ENCODE measurements around the gene HTR3C. TPM values are rescaled to one million over a fixed set of nuclear protein-coding genes. Genes with fewer than 3 reads are reported as not detected.

Gene HTR3C
- total RNA-seq, 2 donors from 2014 or later = not detected

GRCh38 chr3:184040010-184040409 is 12.8 kb upstream of the HTR3C start:
- DNase-seq (ENCODE audit: low spot score) (no peak), ATAC-seq (ENCODE audit: insufficient number of reproducible peaks, low FRiP score, low read depth) (no peak)
- TF ChIP-seq, protein P1, sequence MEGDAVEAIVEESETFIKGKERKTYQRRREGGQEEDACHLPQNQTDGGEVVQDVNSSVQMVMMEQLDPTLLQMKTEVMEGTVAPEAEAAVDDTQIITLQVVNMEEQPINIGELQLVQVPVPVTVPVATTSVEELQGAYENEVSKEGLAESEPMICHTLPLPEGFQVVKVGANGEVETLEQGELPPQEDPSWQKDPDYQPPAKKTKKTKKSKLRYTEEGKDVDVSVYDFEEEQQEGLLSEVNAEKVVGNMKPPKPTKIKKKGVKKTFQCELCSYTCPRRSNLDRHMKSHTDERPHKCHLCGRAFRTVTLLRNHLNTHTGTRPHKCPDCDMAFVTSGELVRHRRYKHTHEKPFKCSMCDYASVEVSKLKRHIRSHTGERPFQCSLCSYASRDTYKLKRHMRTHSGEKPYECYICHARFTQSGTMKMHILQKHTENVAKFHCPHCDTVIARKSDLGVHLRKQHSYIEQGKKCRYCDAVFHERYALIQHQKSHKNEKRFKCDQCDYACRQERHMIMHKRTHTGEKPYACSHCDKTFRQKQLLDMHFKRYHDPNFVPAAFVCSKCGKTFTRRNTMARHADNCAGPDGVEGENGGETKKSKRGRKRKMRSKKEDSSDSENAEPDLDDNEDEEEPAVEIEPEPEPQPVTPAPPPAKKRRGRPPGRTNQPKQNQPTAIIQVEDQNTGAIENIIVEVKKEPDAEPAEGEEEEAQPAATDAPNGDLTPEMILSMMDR (IDR thresholded peaks at IDR 0.05) = no peak
- Histone ChIP-seq H3K4me3 (no peak overlapping the region), H3K27me3 (replicated peaks; ENCODE audit: insufficient read depth) (no peaks in the 10 kb centered on the region), H3K9me3 (no peaks in the 10 kb centered on the region), H3K27ac (no peak overlapping the region), H3K4me1 (ENCODE audit: control insufficient read depth in 1 of 2, low read depth in 2 of 2) (no peaks in the 10 kb centered on the region), H3K36me3 (no peaks in the 10 kb centered on the region)

DNA sequence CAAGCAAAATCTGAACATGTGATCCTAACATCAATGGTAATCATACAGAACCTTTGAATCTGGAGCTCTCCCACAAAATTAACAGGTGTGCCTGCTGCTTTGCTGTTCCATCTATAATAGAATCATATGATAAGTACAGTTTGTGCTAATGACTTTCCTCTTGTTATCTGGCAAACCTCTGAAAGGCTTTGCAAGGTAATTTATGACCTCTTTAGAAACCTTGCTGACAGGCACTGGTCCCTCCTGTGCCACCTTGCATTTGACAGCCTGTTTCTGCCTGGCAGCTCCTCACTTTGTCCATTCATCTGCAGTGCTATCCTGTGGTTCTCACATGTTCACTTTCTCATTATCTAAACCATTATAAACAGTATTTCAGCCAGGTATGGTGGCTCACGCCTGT is 10.2 kb upstream of the HTR3C start:
- Histone ChIP-seq H3K4me1 (ENCODE audit: control insufficient read depth in 1 of 2, low read depth in 2 of 2) (no peaks in the 10 kb centered on the region), H3K9me3 (no peaks in the 10 kb centered on the region), H3K27me3 (replicated peaks; ENCODE audit: insufficient read depth) (no peaks in the 10 kb centered on the region), H3K36me3 (no peaks in the 10 kb centered on the region), H3K4me3 (no peak overlapping the region), H3K27ac (no peak overlapping the region)
- DNase-seq (ENCODE audit: low spot score) = no peak
- ATAC-seq (ENCODE audit: insufficient number of reproducible peaks, low FRiP score, low read depth) = no peak
- TF ChIP-seq, protein P1 (IDR thresholded peaks at IDR 0.05) = no peak

DNA sequence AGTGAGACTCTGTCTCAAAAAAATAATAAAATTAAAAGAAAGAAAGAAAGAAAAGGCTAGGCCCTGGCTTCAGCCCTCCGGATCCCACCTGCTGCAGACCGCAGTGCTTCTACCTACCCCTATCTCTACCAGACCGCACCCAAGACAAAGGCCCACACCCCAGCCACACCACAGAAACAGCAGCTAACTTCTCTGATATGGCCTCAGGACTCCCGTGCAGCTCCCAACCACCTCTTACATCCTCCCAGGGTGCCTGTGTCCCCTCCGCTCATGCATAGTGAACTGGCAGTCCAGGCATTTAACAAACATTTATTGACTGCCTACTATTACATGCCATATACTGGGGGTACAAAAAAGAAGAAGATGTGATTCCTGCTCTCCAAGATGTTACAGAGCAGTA is 6.9 kb upstream of the HTR3C start:
- TF ChIP-seq, protein P1 (IDR thresholded peaks at IDR 0.05) = no peak
- H3K4me1 ChIP-seq (ENCODE audit: control insufficient read depth in 1 of 2, low read depth in 2 of 2) = no peaks in the 10 kb centered on the region
- H3K4me3 ChIP-seq = no peak overlapping the region
- ATAC-seq (ENCODE audit: insufficient number of reproducible peaks, low FRiP score, low read depth) (no peak), DNase-seq (ENCODE audit: low spot score) (no peak)
- H3K27ac ChIP-seq = no peak overlapping the region
- no peaks in the 10 kb centered on the region for H3K9me3 ChIP-seq
- H3K36me3 ChIP-seq = no peaks in the 10 kb centered on the region
- no peaks in the 10 kb centered on the region for H3K27me3 ChIP-seq (replicated peaks; ENCODE audit: insufficient read depth)

DNA sequence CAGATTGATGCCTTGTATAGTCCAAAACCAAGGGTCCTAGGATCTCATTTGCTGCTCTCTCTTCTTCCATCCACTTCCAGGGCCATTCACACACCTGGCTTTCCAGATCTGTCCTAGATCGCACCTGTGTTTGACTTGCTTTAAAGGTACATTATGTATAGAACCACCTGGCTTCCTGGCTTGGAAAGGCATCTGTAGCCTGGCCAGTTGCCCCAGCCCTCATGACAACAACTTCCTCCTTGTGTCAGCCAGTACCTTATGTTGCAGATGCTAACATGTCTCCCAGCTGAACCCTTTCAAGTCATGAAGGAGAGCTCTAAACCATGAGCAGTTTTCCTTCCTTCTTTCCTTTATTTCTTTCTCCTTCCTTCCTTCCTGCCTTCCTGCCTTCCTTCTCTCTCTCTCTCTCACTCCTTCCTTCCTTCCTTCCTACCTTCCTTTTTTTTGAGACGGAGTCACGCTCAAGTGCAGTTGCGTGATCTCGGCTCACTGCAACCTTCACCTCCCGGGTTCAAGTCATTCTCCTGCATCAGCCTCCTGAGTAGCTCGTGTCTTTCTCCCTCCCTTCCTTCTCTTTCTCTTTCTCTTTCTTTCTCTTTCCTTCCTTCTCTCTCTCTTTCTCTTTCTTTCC is 2.5 kb upstream of the HTR3C start:
- ATAC-seq (ENCODE audit: insufficient number of reproducible peaks, low FRiP score, low read depth) (no peak), DNase-seq (ENCODE audit: low spot score) (no peak)
- TF ChIP-seq, protein P1 (IDR thresholded peaks at IDR 0.05) = no peak
- no peak overlapping the region for H3K27ac ChIP-seq
- no peaks in the 10 kb centered on the region for H3K9me3 ChIP-seq
- no peak overlapping the region for H3K4me3 ChIP-seq
- no peaks in the 10 kb centered on the region for H3K36me3 ChIP-seq
- H3K4me1 ChIP-seq (ENCODE audit: control insufficient read depth in 1 of 2, low read depth in 2 of 2) = no peaks in the 10 kb centered on the region
- no peaks in the 10 kb centered on the region for H3K27me3 ChIP-seq (replicated peaks; ENCODE audit: insufficient read depth)

GRCh38 chr3:184058029-184058428 is 5.2 kb downstream of the HTR3C start:
- Histone ChIP-seq H3K4me1 (ENCODE audit: control insufficient read depth in 1 of 2, low read depth in 2 of 2) (no peaks in the 10 kb centered on the region), H3K27me3 (replicated peaks; ENCODE audit: insufficient read depth) (no peaks in the 10 kb centered on the region), H3K36me3 (no peaks in the 10 kb centered on the region), H3K9me3 (no peaks in the 10 kb centered on the region), H3K4me3 (no peak overlapping the region), H3K27ac (no peak overlapping the region)
- TF ChIP-seq, protein P1 (IDR thresholded peaks at IDR 0.05) = no peak
- DNase-seq (ENCODE audit: low spot score) (no peak), ATAC-seq (ENCODE audit: insufficient number of reproducible peaks, low FRiP score, low read depth) (no peak)

Measured in thoracic aorta (tissue), 2 donors.